SJCRH30 (cell line): ENCODE results near the gene CXCL12. TPM values are rescaled to one million over a fixed set of nuclear protein-coding genes. Genes with fewer than 3 reads are reported as not detected.

ENCODE experiments used
- DNase-seq, 2 experiments: peaks; one replicate each; pipeline ENCODE4 v3.0.0-alpha.2; 2015 to 2020
- H3K27ac ChIP-seq: fragments of 250-450 bp; sonication (Bioruptor Pico); 2 replicates; pipeline ENCODE4 v1.5.1; 2020; ENCODE audit warnings: mild to moderate bottlenecking, moderate library complexity
- H3K27me3 ChIP-seq: fragments of 250-450 bp; sonication (Bioruptor Pico); 2 replicates; pipeline ENCODE4 v1.5.1; 2020; ENCODE audit warnings: mild to moderate bottlenecking, moderate library complexity
- H3K36me3 ChIP-seq: fragments of 250-450 bp; sonication (Bioruptor Pico); 2 replicates; pipeline ENCODE4 v1.5.1; 2020; ENCODE audit warnings: mild to moderate bottlenecking, moderate library complexity
- H3K4me1 ChIP-seq: fragments of 250-450 bp; sonication (Bioruptor Pico); 2 replicates; pipeline ENCODE4 v1.5.1; 2020; ENCODE audit warnings: mild to moderate bottlenecking, moderate library complexity
- H3K4me3 ChIP-seq: fragments of 250-450 bp; sonication (Bioruptor Pico); 2 replicates; pipeline ENCODE4 v1.5.1; 2020; ENCODE audit warnings: mild to moderate bottlenecking, moderate library complexity
- H3K9me3 ChIP-seq: fragments of 250-450 bp; sonication (Bioruptor Pico); replicated peaks from 2 replicates; pipeline ENCODE4 v1.5.1; 2020; ENCODE audit warnings: mild to moderate bottlenecking, moderate library complexity
- total RNA-seq: library from RNA; depleted of rRNA; stranded (reverse); fragments of >200 nt; shearing (Covaris generic); gene quantifications from 2 replicates; pipeline ENCODE4 v1.2.3, GENCODE V29; 2014

CXCL12 gene
- total RNA-seq, 1 experiment from 2014 or later = not detected

GRCh38 chr10:44382981-44383748 is 1.7 kb downstream of the CXCL12 start:
- no peak for DNase-seq
- no peak overlapping the region for H3K27ac ChIP-seq
- H3K4me3 ChIP-seq = no peak overlapping the region

GRCh38 chr10:44382131-44382858 is 2.6 kb downstream of the CXCL12 start:
- Histone ChIP-seq H3K9me3 (no peaks in the 10 kb centered on the region), H3K27ac (no peak overlapping the region), H3K36me3 (no peaks in the 10 kb centered on the region), H3K4me3 (no peak overlapping the region), H3K4me1 (no peaks in the 10 kb centered on the region), H3K27me3 (no peaks in the 10 kb centered on the region)
- no peak for DNase-seq

More at GRCh38 chr10:44382981-44383748, 1.7 kb downstream of the CXCL12 start:
- Histone ChIP-seq H3K27me3 (no peaks in the 10 kb centered on the region), H3K4me1 (no peaks in the 10 kb centered on the region), H3K9me3 (no peaks in the 10 kb centered on the region), H3K36me3 (no peaks in the 10 kb centered on the region)

GRCh38 chr10:44380829-44381600 is 3.9 kb downstream of the CXCL12 start:
- H3K36me3 ChIP-seq = no peaks in the 10 kb centered on the region
- H3K4me3 ChIP-seq = no peak overlapping the region
- DNase-seq = no peak
- no peak overlapping the region for H3K27ac ChIP-seq
- H3K9me3 ChIP-seq = no peaks in the 10 kb centered on the region
- H3K4me1 ChIP-seq = no peaks in the 10 kb centered on the region
- H3K27me3 ChIP-seq = no peaks in the 10 kb centered on the region

GRCh38 chr10:44379907-44380306 is 5.0 kb downstream of the CXCL12 start:
- no peak overlapping the region for H3K4me3 ChIP-seq
- DNase-seq = no peak
- H3K4me1 ChIP-seq = no peaks in the 10 kb centered on the region
- no peaks in the 10 kb centered on the region for H3K36me3 ChIP-seq
- H3K9me3 ChIP-seq = no peaks in the 10 kb centered on the region
- H3K27ac ChIP-seq = no peak overlapping the region
- no peaks in the 10 kb centered on the region for H3K27me3 ChIP-seq

GRCh38 chr10:44378626-44379025 is 6.3 kb downstream of the CXCL12 start:
- DNase-seq = no peak
- no peaks in the 10 kb centered on the region for H3K4me1 ChIP-seq
- H3K9me3 ChIP-seq = no peaks in the 10 kb centered on the region
- no peak overlapping the region for H3K27ac ChIP-seq
- no peak overlapping the region for H3K4me3 ChIP-seq
- H3K36me3 ChIP-seq = no peaks in the 10 kb centered on the region
- no peaks in the 10 kb centered on the region for H3K27me3 ChIP-seq

- Histone ChIP-seq H3K36me3 (no peaks in the 10 kb centered on the region), H3K27ac (no peak overlapping the region), H3K27me3 (no peaks in the 10 kb centered on the region), H3K4me1 (no peaks in the 10 kb centered on the region), H3K4me3 (no peak overlapping the region), H3K9me3 (no peaks in the 10 kb centered on the region)
- no peak for DNase-seq
Measured at GRCh38 chr10:44377651-44378310, 7.1 kb downstream of the CXCL12 start.

- Histone ChIP-seq H3K4me3 (no peak overlapping the region), H3K36me3 (no peaks in the 10 kb centered on the region), H3K4me1 (no peaks in the 10 kb centered on the region), H3K27ac (no peak overlapping the region), H3K9me3 (no peaks in the 10 kb centered on the region), H3K27me3 (no peaks in the 10 kb centered on the region)
- peak in 1 of 2 experiments; percentile 31 for DNase-seq
Measured at GRCh38 chr10:44376472-44377099, 8.3 kb downstream of the CXCL12 start.

GRCh38 chr10:44374155-44374554 is 10.7 kb downstream of the CXCL12 start:
- Histone ChIP-seq H3K4me1 (no peaks in the 10 kb centered on the region), H3K9me3 (no peaks in the 10 kb centered on the region), H3K27me3 (no peaks in the 10 kb centered on the region), H3K4me3 (no peak overlapping the region), H3K27ac (no peak overlapping the region), H3K36me3 (no peaks in the 10 kb centered on the region)
- no peak for DNase-seq

- no peaks in the 10 kb centered on the region for H3K36me3 ChIP-seq
- H3K27ac ChIP-seq = no peak overlapping the region
- H3K27me3 ChIP-seq = no peaks in the 10 kb centered on the region
- no peak overlapping the region for H3K4me3 ChIP-seq
- no peaks in the 10 kb centered on the region for H3K9me3 ChIP-seq
- H3K4me1 ChIP-seq = no peaks in the 10 kb centered on the region
- no peak for DNase-seq
Measured at GRCh38 chr10:44373341-44373995, 11.4 kb downstream of the CXCL12 start.

- no peaks in the 10 kb centered on the region for H3K4me1 ChIP-seq
- DNase-seq = no peak
- no peaks in the 10 kb centered on the region for H3K9me3 ChIP-seq
- no peak overlapping the region for H3K27ac ChIP-seq
- H3K4me3 ChIP-seq = no peak overlapping the region
- H3K27me3 ChIP-seq = no peaks in the 10 kb centered on the region
- H3K36me3 ChIP-seq = no peaks in the 10 kb centered on the region
Measured at GRCh38 chr10:44372181-44372580, 12.7 kb downstream of the CXCL12 start.

DNA sequence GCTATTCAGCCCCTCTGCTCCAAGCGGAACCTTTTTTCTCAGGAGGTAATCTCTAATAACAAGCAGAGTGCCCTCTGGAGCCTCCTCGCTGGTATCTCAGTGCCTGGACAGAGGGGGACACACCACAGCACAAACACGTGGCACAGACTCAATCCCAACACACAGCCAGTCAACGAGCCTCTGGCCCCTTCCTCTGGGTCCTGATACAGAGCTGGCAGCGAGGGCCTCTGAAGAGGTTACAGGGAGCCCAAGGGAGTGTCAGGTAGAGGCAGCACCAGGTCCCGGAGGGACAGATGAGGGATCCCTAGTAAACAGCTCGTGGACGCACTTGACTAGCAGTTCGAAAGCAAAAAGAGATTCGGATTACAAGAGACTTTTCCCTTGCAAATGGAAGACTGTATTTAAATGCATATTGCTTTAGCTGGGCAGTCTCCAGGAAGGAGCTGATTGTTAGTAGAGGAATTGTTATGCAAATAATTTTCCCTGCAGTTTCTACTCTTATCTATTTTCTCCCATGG is 14.1 kb downstream of the CXCL12 start:
- no peak for DNase-seq
- no peak overlapping the region for H3K27ac ChIP-seq
- no peaks in the 10 kb centered on the region for H3K36me3 ChIP-seq
- H3K9me3 ChIP-seq = no peaks in the 10 kb centered on the region
- no peak overlapping the region for H3K4me3 ChIP-seq
- H3K27me3 ChIP-seq = no peaks in the 10 kb centered on the region
- H3K4me1 ChIP-seq = no peaks in the 10 kb centered on the region

GRCh38 chr10:44369854-44370253 is 15.0 kb downstream of the CXCL12 start:
- no peaks in the 10 kb centered on the region for H3K36me3 ChIP-seq
- DNase-seq = no peak

DNA sequence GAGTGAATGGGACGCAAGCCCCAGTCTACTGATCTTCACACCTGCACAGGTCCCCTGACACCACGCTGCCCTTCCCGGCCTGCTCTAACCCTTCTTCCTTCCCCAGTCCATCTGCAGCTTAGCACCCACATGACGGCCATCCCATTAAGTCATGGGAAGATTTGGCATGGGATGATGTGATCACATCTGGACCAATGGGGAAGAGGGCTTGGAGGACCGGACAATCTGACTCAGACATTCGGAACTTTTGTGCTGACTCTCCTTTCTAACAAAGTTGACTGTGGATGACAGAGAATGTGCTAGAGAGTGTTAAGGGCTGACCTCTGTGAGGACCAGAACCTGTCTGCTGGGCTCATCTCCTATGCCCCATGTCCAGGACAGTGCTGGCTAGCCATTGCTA is 15.6 kb downstream of the CXCL12 start:
- no peak overlapping the region for H3K4me3 ChIP-seq
- no peaks in the 10 kb centered on the region for H3K4me1 ChIP-seq
- H3K36me3 ChIP-seq = no peaks in the 10 kb centered on the region
- DNase-seq = no peak
- H3K27me3 ChIP-seq = no peaks in the 10 kb centered on the region
- no peaks in the 10 kb centered on the region for H3K9me3 ChIP-seq
- no peak overlapping the region for H3K27ac ChIP-seq

More at GRCh38 chr10:44369854-44370253, 15.0 kb downstream of the CXCL12 start:
- Histone ChIP-seq H3K4me1 (no peaks in the 10 kb centered on the region), H3K27me3 (no peaks in the 10 kb centered on the region), H3K4me3 (no peak overlapping the region), H3K9me3 (no peaks in the 10 kb centered on the region), H3K27ac (no peak overlapping the region)

DNA sequence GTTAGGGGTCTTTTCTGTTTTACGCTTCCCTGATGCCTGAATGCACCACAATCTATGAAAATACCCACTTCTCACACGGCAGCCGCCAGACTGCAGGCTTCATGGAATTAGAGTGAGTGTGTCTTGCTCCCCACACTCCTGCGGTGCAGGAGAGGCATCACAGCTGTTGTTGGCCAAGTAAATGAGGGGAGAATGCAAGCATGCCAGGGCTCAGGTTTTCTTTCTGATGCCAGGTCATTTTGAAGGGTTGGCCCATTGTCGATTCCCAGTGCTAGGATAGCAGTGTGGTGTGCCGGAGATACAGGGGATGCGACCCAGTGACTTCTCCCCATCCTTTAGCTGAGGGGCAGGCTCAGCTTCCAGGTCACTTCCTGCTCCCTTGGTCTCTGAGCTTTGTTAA is 16.3 kb downstream of the CXCL12 start:
- no peak for DNase-seq
- Histone ChIP-seq H3K9me3 (no peaks in the 10 kb centered on the region), H3K27ac (no peak overlapping the region)

More for the DNA sequence above, 16.3 kb downstream of the CXCL12 start:
- Histone ChIP-seq H3K27me3 (no peaks in the 10 kb centered on the region), H3K4me1 (no peaks in the 10 kb centered on the region), H3K36me3 (no peaks in the 10 kb centered on the region), H3K4me3 (no peak overlapping the region)
